Right ventricle myocardium inferior (tissue), 1 donor: ENCODE data around the gene TM4SF1. TPM values are rescaled to one million over a fixed set of nuclear protein-coding genes. Genes with fewer than 3 reads are reported as not detected.
"Not testable (repeated sequence)": the region's sequence is repeated elsewhere in the genome, so short reads cannot be mapped to it uniquely, and the experiment has no call there.

Experiments
- ATAC-seq: fragments of 200-7000 bp; cut with Tn5 transposase; one replicate; pipeline ENCODE4 v1.9.1; 2020; ENCODE audit warnings: mild to moderate bottlenecking, moderate library complexity
- DNase-seq: peaks from one replicate; pipeline ENCODE4 v3.0.0; 2021; ENCODE audit errors: missing footprints
- intact Hi-C: fragments of 100-400 bp; cut with DNase I; formaldehyde crosslinking; loops from one replicate; pipeline ENCODE4 v1.11.0; 2022
- total RNA-seq: library from RNA; stranded (reverse); fragmentation: NEBNext Ultra II Directional; extraction: Animal tissue kit (Norgen Biotek cat#: 25700); gene quantifications from one replicate; pipeline ENCODE4 v1.2.1, GENCODE V29; 2021
- donor health status: DM: no; HTN: yes; CAD: no; lungs with severe emphysema.

TM4SF1 gene
- total RNA-seq, 1 donor from 2014 or later: 124 TPM

GRCh38 chr3:149364624-149365023 lies 12.8 kb downstream of the TM4SF1 start:
- intact Hi-C loops: no loop called here
- DNase-seq (no peak), ATAC-seq (no peak)

GRCh38 chr3:149363053-149363452 lies 14.4 kb downstream of the TM4SF1 start:
- no peak for ATAC-seq
- DNase-seq: no peak

GRCh38 chr3:149362366-149362765 lies 15.1 kb downstream of the TM4SF1 start:
- DNase-seq (no peak), ATAC-seq (no peak)
- intact Hi-C loops: no loop called here

More at GRCh38 chr3:149363053-149363452, 14.4 kb downstream of the TM4SF1 start:
- intact Hi-C loops: no loop called here

- intact Hi-C loops: no loop called here
- ATAC-seq: peak; percentile 14
- no peak for DNase-seq
Measured at GRCh38 chr3:149356630-149357029, 20.8 kb downstream of the TM4SF1 start.

GRCh38 chr3:149356044-149356592 lies 21.3 kb downstream of the TM4SF1 start:
- intact Hi-C loops: no loop called here

GRCh38 chr3:149353581-149354184 lies 23.8 kb downstream of the TM4SF1 start:
- no peak for ATAC-seq
- intact Hi-C loops: loop anchor here (5.0 kb wide), 1 partner anchor 39 kb away; no protein-coding TSS in a partner anchor
- DNase-seq: no peak

More at GRCh38 chr3:149356044-149356592, 21.3 kb downstream of the TM4SF1 start:
- DNase-seq (peak; percentile 14), ATAC-seq (peak; percentile 69)

GRCh38 chr3:149352556-149352955 lies 24.9 kb downstream of the TM4SF1 start:
- DNase-seq: peak; percentile 74
- peak; percentile 67 for ATAC-seq
- intact Hi-C loops: loop anchor here (1.0 to 5.0 kb wide), 2 partner anchors 40 to 128 kb away; no protein-coding TSS in a partner anchor

GRCh38 chr3:149343951-149344350 lies 33.5 kb downstream of the TM4SF1 start:
- DNase-seq (no peak), ATAC-seq (no peak)
- intact Hi-C loops: loop anchor here (5.0 kb wide), 1 partner anchor 33 kb away; the partner anchor contains the start of gene TM4SF1

GRCh38 chr3:149342413-149343380 lies 34.8 kb downstream of the TM4SF1 start:
- DNase-seq (no peak), ATAC-seq (no peak)
- intact Hi-C loops: loop anchor here (5.0 kb wide), 1 partner anchor 35 kb away; the partner anchor contains the start of gene TM4SF1

- intact Hi-C loops: loop anchor here (5.0 kb wide), 1 partner anchor 37 kb away; the partner anchor contains the start of gene TM4SF1
- peak; percentile 20 for ATAC-seq
Measured at GRCh38 chr3:149340310-149340933, 37.0 kb downstream of the TM4SF1 start.

GRCh38 chr3:149339931-149340309 lies 37.5 kb downstream of the TM4SF1 start:
- ATAC-seq: peak; percentile 90
- intact Hi-C loops: loop anchor here (5.0 kb wide), 1 partner anchor 37 kb away; the partner anchor contains the start of gene TM4SF1

More at GRCh38 chr3:149340310-149340933, 37.0 kb downstream of the TM4SF1 start:
- DNase-seq: no peak

GRCh38 chr3:149337486-149337885 lies 40.0 kb downstream of the TM4SF1 start:
- DNase-seq: not testable (repeated sequence)

More at GRCh38 chr3:149339931-149340309, 37.5 kb downstream of the TM4SF1 start:
- DNase-seq: peak; percentile 81

GRCh38 chr3:149336925-149337324 lies 40.5 kb downstream of the TM4SF1 start:
- DNase-seq: no peak
- ATAC-seq: peak; percentile 77
- intact Hi-C loops: no loop called here

More at GRCh38 chr3:149337486-149337885, 40.0 kb downstream of the TM4SF1 start:
- intact Hi-C loops, ATAC-seq: not testable (repeated sequence)

GRCh38 chr3:149333176-149333859 lies 44.1 kb downstream of the TM4SF1 start, which contains the start of gene TM4SF18:
TSS of gene TM4SF18 (minus strand) at chr3:149333636. CDS start at chr3:149333382, 254 bp downstream.
- DNase-seq (no peak), ATAC-seq (no peak)
- intact Hi-C loops: no loop called here

- intact Hi-C loops: no loop called here
- ATAC-seq (no peak), DNase-seq (no peak)
Measured at GRCh38 chr3:149332771-149333170, 44.7 kb downstream of the TM4SF1 start.

- no peak for ATAC-seq
- intact Hi-C loops: no loop called here
- DNase-seq: no peak
Measured at GRCh38 chr3:149332227-149332765, 45.2 kb downstream of the TM4SF1 start.

GRCh38 chr3:149331396-149331795 lies 46.1 kb downstream of the TM4SF1 start:
- ATAC-seq (no peak), DNase-seq (no peak)
- intact Hi-C loops: no loop called here
